ENCODE results near the gene HABP4.
A peak's percentile ranks its signal among the peaks of the same experiment; 100 is the strongest.
"Not testable (repeated sequence)": the region's sequence is repeated elsewhere in the genome, so short reads cannot be mapped to it uniquely, and the experiment has no call there.

Gene HABP4

DNA sequence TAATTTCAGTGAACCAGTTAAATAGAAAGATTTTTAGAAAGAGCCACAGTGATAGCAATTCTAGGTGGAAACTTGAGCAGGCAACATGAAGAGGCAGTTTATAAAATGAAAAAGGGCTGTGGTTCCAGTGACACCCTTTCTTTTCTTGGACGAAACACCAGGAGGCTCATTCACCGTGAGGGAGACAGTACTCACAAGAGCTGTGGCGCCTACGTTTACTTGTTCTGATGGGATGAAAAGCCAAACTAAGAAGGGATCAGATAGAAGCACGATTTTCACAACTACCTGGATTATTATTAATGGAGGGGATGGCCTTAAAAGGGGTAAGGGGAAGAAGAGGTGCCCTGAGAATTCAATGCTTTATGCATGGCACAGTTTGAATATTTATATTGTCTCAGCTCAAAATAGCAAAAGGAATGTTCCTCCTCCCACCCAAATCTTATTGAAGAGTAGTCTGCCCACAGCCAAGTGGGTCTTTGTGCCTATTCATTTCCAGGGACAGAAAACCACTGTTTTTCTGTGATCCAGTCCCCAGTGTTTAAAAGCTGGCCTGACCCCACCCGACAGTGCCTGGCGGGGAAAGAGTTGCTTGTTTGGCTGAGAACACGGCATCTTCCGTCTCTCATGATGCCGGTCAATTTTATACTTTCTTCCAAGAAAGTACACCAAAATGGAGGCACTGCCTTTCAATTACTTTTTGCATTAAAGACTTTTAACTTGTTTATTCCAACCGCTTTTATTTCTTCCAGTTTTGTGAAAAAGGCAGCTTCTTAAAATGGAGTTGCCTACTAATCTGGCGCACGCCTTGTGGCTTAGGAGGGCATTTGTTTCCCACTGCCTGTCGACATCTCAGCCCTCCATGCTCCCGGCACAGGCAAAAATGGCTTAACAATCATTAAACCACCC lies 51.9 kb downstream of the HABP4 start:
- Mint-ChIP-seq H3K36me3 (ENCODE audit: insufficient read depth) (peaks cover 9% of the 10 kb centered on the region), H3K27ac (no peak overlapping the region), H3K27me3 (no peaks in the 10 kb centered on the region), H3K9me3 (no peaks in the 10 kb centered on the region), H3K4me1 (ENCODE audit: low read depth in 2 of 2) (peaks cover 0 to 2% of the 10 kb centered on the region in 2 donors), H3K4me3 (no peak overlapping the region)
- no peak for ATAC-seq (replicated peaks)
- no peak for DNase-seq

DNA sequence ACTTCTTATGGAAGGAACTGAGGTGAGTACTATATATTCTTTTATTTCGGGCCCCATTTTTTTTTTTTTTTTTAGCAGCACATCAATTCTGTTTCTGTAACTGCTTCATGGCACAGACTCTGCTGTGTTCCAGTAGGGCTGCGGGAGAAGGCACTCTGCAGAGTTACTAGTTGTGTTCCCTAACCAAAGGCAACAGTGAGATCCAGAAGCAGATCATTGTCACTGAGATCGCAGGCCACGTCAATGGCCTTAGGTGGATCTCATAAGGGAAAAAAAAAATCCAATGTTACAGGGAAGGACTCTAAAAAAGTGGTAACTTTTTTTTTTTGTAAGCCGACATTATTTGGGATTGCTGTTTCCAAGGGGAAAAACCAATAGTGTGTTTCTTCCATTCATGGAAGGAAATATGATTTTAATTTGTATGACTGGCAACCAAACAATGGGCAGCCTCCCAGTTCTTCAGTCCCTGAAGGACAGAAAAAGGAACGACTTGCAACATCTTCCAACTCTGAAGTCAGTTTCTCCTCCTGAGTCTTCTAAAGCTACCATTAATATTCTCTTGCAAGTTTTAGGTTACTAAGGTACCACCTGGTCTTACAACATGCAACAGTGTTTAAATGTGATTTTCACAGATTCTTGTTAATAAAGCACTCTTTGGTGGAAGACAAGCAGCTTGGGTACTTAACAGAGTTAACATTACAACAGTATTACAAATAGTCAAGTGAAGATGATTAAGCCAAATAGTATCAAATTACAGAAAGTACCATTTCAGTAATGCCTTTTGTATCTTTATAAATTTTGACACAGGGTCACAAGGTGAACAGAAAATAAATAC lies 52.8 kb downstream of the HABP4 start:
- no peak overlapping the region for H3K27ac Mint-ChIP-seq
- H3K4me1 Mint-ChIP-seq (ENCODE audit: low read depth in 2 of 2): peaks cover 0 to 2% of the 10 kb centered on the region in 2 donors
- no peaks in the 10 kb centered on the region for H3K9me3 Mint-ChIP-seq
- no peaks in the 10 kb centered on the region for H3K27me3 Mint-ChIP-seq
- DNase-seq (no peak), ATAC-seq (replicated peaks) (no peak)
- no peak overlapping the region for H3K4me3 Mint-ChIP-seq
- H3K36me3 Mint-ChIP-seq (ENCODE audit: insufficient read depth): peaks cover 9% of the 10 kb centered on the region

DNA sequence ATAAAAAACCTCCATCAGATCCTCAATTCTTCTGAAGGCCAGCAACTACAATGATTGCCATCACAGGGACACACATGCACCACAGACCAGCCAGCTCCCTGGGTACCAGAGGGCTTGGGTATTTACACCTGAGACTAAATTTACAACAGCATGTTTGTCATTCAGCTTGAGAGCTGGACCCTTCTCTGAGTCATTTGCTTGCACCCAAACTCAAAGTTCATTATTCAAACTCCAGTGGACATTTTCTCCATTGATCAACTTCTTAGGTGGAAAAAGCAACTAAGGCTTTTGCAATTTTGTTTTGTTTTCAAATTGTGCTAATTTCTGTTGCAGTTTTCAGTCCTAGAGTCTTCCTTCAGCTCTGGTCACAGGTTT lies 53.4 kb downstream of the HABP4 start:
- not testable (repeated sequence) for H3K27ac Mint-ChIP-seq; ATAC-seq (replicated peaks); H3K27me3 Mint-ChIP-seq; H3K4me3 Mint-ChIP-seq; DNase-seq; H3K4me1 Mint-ChIP-seq (ENCODE audit: low read depth in 2 of 2); H3K36me3 Mint-ChIP-seq (ENCODE audit: insufficient read depth); H3K9me3 Mint-ChIP-seq

DNA sequence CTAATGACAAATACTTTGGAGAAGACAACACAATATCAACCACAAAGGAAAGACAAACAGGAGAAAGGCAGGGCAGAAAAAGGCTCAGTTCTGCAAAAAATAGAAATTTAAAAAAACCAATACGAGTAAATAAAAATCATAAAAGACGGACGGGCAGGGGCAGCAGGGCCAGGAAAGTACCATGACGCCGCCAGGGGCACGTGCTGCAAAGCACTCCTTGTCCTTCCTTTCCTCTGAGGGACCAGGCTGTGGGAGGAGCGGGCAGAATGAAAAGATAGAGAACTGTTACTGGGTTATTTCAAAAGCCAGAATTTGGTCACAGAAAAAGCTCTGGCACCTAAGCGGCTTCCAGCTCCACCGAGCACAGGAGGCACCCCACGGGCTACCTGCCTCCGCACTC lies 53.9 kb downstream of the HABP4 start:
- H3K27ac Mint-ChIP-seq: no peak overlapping the region
- peaks cover 9% of the 10 kb centered on the region for H3K36me3 Mint-ChIP-seq (ENCODE audit: insufficient read depth)
- H3K27me3 Mint-ChIP-seq: no peaks in the 10 kb centered on the region
- ATAC-seq (replicated peaks) (no peak), DNase-seq (no peak)
- H3K9me3 Mint-ChIP-seq: no peaks in the 10 kb centered on the region
- peaks cover 0 to under 1% of the 10 kb centered on the region in 2 donors for H3K4me1 Mint-ChIP-seq (ENCODE audit: low read depth in 2 of 2)
- H3K4me3 Mint-ChIP-seq: no peak overlapping the region

DNA sequence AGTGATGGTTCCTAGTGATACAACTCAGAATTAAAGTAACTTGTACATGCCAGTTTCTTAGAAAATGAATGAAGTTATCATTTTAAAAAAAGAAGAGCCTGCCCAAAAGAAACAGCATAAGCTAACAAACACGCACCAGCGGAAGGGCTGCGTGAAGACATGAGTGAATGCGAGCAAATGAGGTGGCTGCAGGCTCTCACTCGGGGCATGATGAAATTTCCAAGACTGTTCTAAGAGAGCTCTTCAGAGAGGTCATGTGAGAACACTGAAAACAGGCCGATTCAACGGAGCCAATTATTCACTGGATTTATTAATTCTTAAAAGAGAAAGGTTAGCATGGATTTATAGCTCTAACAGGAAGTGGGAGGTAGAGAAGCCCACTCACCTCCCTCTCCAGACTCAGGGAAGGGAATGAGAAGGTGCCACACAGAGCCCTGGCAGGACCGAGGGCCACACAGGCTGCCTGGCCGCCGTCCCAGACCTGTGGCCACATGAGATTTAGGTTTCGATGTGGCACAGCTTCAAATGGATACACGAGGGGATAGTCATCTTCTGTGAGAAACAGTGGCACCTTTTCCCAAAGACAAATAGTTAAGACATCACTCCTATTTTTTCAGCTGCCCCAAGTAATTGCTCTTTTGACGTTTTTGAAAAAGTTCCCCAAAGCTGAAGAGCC lies 55.5 kb downstream of the HABP4 start:
- no peaks in the 10 kb centered on the region for H3K4me1 Mint-ChIP-seq (ENCODE audit: low read depth in 2 of 2)
- H3K4me3 Mint-ChIP-seq: no peak overlapping the region
- DNase-seq: no peak
- H3K36me3 Mint-ChIP-seq (ENCODE audit: insufficient read depth): peaks cover 9% of the 10 kb centered on the region
- ATAC-seq (replicated peaks): no peak
- no peaks in the 10 kb centered on the region for H3K27me3 Mint-ChIP-seq
- no peaks in the 10 kb centered on the region for H3K9me3 Mint-ChIP-seq
- H3K27ac Mint-ChIP-seq: no peak overlapping the region

DNA sequence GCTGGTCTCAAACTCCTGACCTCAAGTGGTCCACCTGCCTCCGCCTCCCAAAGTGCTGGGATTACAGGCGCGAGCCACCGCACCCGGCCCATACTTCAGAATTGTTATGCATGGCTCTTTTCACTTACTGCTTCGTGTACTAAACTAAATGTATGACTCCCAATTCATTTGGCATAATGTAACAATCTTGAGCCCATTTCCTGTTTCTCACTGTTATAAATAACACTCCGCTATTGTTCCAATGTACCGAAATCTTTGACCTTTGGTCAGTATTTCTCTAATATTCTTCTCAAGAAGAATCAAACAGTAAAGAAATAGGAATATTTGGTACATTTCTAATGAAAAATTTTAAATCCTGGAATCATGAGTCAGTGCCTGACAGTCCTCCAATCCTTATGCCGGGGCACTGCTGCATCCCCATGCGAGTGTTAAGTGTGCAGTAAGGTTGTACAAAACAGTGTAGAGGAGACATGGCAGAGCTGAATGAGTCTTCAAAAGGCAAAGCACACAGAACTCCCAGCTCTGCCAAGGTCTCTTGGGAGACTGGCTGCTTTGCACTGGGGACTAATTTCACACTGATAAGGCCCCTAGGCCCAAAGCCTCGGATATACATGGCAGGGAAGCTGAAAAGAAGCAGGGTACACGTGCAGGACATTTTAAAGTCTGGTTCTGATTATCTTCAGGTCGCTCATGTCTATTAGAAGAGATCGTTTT lies 58.4 kb downstream of the HABP4 start:
- no peaks in the 10 kb centered on the region for H3K4me1 Mint-ChIP-seq (ENCODE audit: low read depth in 2 of 2)
- no peak for ATAC-seq (replicated peaks)
- no peak overlapping the region for H3K4me3 Mint-ChIP-seq
- H3K27ac Mint-ChIP-seq: no peak overlapping the region
- H3K27me3 Mint-ChIP-seq: no peaks in the 10 kb centered on the region
- H3K36me3 Mint-ChIP-seq (ENCODE audit: insufficient read depth): peaks cover 9% of the 10 kb centered on the region
- H3K9me3 Mint-ChIP-seq: no peaks in the 10 kb centered on the region
- no peak for DNase-seq

DNA sequence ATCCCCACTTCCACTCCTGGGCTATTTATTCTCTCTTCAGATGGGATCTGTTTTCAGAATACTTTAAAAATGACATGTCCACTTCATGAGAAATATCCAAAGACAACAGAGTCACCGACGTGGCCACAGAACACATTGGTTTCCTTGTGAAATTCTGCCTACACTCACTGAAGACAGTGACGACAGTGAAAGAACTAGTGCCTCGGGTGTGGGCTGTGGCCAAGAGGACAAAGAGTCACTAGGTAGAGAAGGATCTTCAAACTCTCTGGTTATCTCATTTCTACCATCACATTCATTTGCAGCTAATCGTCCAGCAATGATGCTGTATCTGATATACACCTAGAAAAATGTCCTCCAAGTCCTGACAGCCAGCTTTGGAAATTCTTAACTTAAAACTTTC lies 59.1 kb downstream of the HABP4 start:
- H3K4me3 Mint-ChIP-seq: no peak overlapping the region
- peaks cover 8% of the 10 kb centered on the region for H3K36me3 Mint-ChIP-seq (ENCODE audit: insufficient read depth)
- no peak overlapping the region for H3K27ac Mint-ChIP-seq
- ATAC-seq (replicated peaks) (no peak), DNase-seq (no peak)
- H3K27me3 Mint-ChIP-seq: no peaks in the 10 kb centered on the region
- H3K9me3 Mint-ChIP-seq: no peaks in the 10 kb centered on the region
- H3K4me1 Mint-ChIP-seq (ENCODE audit: low read depth in 2 of 2): no peaks in the 10 kb centered on the region

DNA sequence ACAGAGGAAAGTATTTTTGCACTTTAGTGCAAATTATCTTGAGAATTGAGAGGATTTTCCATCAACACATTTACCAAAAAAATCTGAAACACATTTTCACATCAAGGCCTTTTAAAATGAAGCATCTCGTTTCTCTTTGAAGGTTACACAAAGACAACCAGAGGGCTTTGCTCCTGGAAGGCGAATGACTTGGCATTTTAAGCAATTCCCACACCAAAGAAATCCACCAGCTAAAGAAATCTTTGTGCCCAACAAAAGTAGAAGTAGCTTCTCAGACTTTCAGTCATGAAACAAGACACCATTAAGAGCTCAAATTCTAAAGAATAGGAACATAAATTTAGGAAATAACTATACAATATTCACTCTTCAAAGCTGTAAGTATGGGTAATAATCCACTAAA lies 59.9 kb downstream of the HABP4 start:
- ATAC-seq (replicated peaks) (no peak), DNase-seq (no peak)
- no peaks in the 10 kb centered on the region for H3K27me3 Mint-ChIP-seq
- H3K36me3 Mint-ChIP-seq (ENCODE audit: insufficient read depth): peaks cover 3% of the 10 kb centered on the region
- H3K9me3 Mint-ChIP-seq: no peaks in the 10 kb centered on the region
- peak overlapping the region in 1 of 2 donors; percentile 56 for H3K27ac Mint-ChIP-seq
- no peak overlapping the region for H3K4me3 Mint-ChIP-seq
- H3K4me1 Mint-ChIP-seq (ENCODE audit: low read depth in 2 of 2): no peaks in the 10 kb centered on the region

DNA sequence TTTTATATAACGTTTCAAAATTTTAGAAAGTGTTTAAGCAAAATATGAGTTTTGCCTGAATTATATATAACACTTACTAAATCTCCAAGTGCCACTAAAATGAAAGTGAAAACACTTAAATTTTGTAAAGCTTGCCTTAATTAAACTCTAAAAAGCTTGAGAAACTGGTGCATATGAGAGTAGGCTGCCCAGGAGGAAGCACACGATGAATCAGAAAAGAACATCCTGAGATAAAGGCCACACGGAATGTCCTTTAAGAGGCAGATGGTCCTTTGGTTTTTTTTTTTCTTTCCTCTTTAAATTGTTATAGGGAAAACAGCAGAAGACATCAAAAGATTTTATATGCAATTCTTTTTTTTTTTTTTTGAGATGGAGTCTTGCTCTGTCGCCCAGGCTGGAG lies 60.3 kb downstream of the HABP4 start:
- no peaks in the 10 kb centered on the region for H3K27me3 Mint-ChIP-seq
- ATAC-seq (replicated peaks): no peak
- H3K27ac Mint-ChIP-seq: peak overlapping the region in 1 of 2 donors; percentile 56
- H3K4me3 Mint-ChIP-seq: no peak overlapping the region
- no peaks in the 10 kb centered on the region for H3K4me1 Mint-ChIP-seq (ENCODE audit: low read depth in 2 of 2)
- no peaks in the 10 kb centered on the region for H3K9me3 Mint-ChIP-seq
- H3K36me3 Mint-ChIP-seq (ENCODE audit: insufficient read depth): peaks cover 3% of the 10 kb centered on the region
- DNase-seq: no peak

DNA sequence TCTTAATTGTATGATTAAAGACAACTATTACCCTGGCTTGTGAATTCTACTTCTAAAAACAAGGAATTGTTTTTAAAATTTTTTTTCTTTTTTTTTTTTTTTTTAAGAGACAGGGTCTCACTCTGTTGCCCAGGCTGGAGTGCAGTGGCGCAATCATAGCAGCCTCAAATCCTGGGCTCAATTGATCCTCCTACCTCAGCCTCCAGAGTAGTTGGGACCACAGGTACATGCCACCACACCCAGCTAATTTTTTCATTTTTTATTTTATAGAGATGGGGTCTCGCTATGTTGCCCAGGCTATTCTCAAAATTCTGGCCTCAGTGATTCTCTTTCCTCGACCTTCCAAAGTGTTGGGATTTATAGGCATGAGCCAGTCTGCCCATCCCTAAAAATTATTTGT lies 62.3 kb downstream of the HABP4 start:
- no peaks in the 10 kb centered on the region for H3K27me3 Mint-ChIP-seq
- DNase-seq: no peak
- H3K27ac Mint-ChIP-seq: no peak overlapping the region
- H3K4me3 Mint-ChIP-seq: no peak overlapping the region
- ATAC-seq (replicated peaks): no peak
- H3K9me3 Mint-ChIP-seq: no peaks in the 10 kb centered on the region
- H3K4me1 Mint-ChIP-seq (ENCODE audit: low read depth in 2 of 2): peaks cover 2 to 4% of the 10 kb centered on the region in 2 donors
- H3K36me3 Mint-ChIP-seq (ENCODE audit: insufficient read depth): no peaks in the 10 kb centered on the region

DNA sequence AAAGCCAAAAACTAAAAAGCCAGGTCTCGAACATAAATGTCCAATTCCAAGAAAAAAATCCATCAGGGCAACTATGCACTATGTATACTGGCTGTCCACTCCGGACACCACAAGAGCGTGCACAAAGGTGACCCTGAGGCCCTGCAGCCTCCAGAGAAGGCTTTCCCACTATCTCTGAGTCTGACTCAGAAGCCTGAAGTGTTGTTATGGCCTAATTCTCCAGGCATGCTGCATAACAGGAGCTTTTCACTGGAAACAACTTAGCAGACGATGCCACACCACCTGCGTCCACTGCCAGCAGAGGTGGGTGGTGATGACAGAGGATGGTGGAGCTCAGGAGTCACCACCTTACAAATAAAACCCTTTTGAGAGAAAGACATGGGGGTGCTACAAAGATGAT lies 63.7 kb downstream of the HABP4 start:
- H3K27ac Mint-ChIP-seq: no peak overlapping the region
- H3K27me3 Mint-ChIP-seq: no peaks in the 10 kb centered on the region
- no peak for ATAC-seq (replicated peaks)
- peaks cover 2 to 4% of the 10 kb centered on the region in 2 donors for H3K4me1 Mint-ChIP-seq (ENCODE audit: low read depth in 2 of 2)
- H3K36me3 Mint-ChIP-seq (ENCODE audit: insufficient read depth): no peaks in the 10 kb centered on the region
- H3K4me3 Mint-ChIP-seq: no peak overlapping the region
- no peaks in the 10 kb centered on the region for H3K9me3 Mint-ChIP-seq
- DNase-seq: no peak

DNA sequence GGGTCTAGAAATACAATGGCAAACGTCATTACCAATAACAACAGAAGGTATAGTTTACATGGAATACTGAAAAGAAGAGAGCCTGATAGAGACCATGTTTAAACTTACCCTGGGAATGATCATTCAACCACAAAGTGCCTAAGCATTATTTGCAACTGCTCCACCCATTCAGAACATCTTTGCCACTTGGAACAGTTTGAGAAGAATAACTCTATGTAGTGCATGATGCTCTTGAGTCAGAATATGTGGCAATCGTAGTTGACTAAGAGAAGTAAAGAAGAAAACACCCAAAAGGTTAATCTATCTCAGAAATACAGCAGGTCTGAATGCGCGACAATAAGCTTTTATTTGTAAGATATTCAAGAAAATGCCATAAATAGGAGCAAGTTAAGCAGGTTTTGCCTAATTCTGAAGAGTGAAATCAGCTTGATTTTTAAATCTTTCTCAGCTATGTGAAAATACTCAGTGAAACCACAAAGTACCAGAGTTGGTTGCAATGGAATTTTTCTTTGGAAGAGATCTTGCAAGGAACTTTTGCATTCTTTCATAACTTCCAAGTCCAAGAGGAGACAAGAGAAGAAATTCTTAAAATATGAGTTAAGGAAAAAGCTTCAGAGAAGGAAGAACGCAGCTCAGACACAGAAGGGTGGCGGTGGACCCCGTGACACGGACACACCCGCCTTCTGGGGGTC lies 64.3 kb downstream of the HABP4 start:
- no peak overlapping the region for H3K27ac Mint-ChIP-seq
- H3K36me3 Mint-ChIP-seq (ENCODE audit: insufficient read depth): peaks cover 2% of the 10 kb centered on the region
- no peaks in the 10 kb centered on the region for H3K9me3 Mint-ChIP-seq
- ATAC-seq (replicated peaks) (no peak), DNase-seq (no peak)
- H3K27me3 Mint-ChIP-seq: no peaks in the 10 kb centered on the region
- no peak overlapping the region for H3K4me3 Mint-ChIP-seq
- peaks cover 2 to 4% of the 10 kb centered on the region in 2 donors for H3K4me1 Mint-ChIP-seq (ENCODE audit: low read depth in 2 of 2)

DNA sequence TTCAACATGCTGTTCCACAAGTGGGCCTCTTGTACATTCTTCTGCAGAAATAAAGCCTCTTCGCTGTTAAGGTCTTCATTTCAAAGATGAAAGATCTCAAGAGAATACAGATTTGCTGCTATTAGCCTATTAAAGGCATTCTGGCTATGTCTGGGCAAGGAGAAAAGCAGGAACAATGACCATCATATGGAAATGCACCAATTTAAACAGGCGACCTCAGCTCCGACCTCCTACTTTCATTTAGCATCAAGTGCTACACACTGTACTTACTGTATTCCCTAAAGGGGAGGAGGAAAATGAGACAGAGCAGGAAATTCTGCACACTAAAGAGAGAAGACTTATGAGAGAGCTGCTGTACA lies 64.8 kb downstream of the HABP4 start:
- peaks cover 5% of the 10 kb centered on the region for H3K36me3 Mint-ChIP-seq (ENCODE audit: insufficient read depth)
- no peak for DNase-seq
- no peaks in the 10 kb centered on the region for H3K27me3 Mint-ChIP-seq
- no peaks in the 10 kb centered on the region for H3K9me3 Mint-ChIP-seq
- no peak overlapping the region for H3K4me3 Mint-ChIP-seq
- peaks cover 2 to 4% of the 10 kb centered on the region in 2 donors for H3K4me1 Mint-ChIP-seq (ENCODE audit: low read depth in 2 of 2)
- no peak for ATAC-seq (replicated peaks)
- H3K27ac Mint-ChIP-seq: peak overlapping the region in 1 of 2 donors; percentile 5

Data from effector memory CD8-positive, alpha-beta T cell (primary cell).